Heart left ventricle (tissue), 16 donors: ENCODE measurements around the gene CDH13. TPM values are rescaled to one million over a fixed set of nuclear protein-coding genes. Genes with fewer than 3 reads are reported as not detected.

Source experiments
- ATAC-seq, 4 donors: fragments of 200-7000 bp; cut with Tn5 transposase; one replicate each; pipeline ENCODE4 v1.9.1; 2020 to 2022; ENCODE audit warnings: moderate library complexity in 4 of 4, mild to moderate bottlenecking in 3 of 4, moderate number of reproducible peaks in 1 of 4
- DNase-seq, 5 donors: peaks; one replicate each; pipeline ENCODE4 v3.0.0-alpha.2; 2020
- H3K27ac ChIP-seq, 12 donors: fragments of 200-600 bp; sonication (generic) in 4 of 12; one replicate each; pipeline versions ENCODE4 v1.5.0 to v1.8.0; 2016 to 2022; ENCODE audit warnings: mild to moderate bottlenecking in 2 of 12
- H3K27me3 ChIP-seq, 9 donors: fragments of 200-600 bp; sonication (generic) in 2 of 9; one replicate each; pipeline versions ENCODE4 v1.5.1 to v1.8.0; 2016 to 2022; ENCODE audit warnings: mild to moderate bottlenecking in 3 of 9
- H3K36me3 ChIP-seq, 9 donors: fragments of 200-600 bp; sonication (generic) in 2 of 9; one replicate each; pipeline versions ENCODE4 v1.5.0 to v1.8.0; 2018 to 2022; ENCODE audit warnings: mild to moderate bottlenecking in 2 of 9
- H3K4me1 ChIP-seq, 12 donors: fragments of 200-600 bp; sonication (generic) in 4 of 12; one replicate each; pipeline versions ENCODE4 v1.5.0 to v1.8.0; 2016 to 2022; ENCODE audit warnings: mild to moderate bottlenecking in 3 of 12
- H3K4me3 ChIP-seq, 12 donors: fragments of 200-600 bp; sonication (generic) in 4 of 12; one replicate each; pipeline versions ENCODE4 v1.5.0 to v1.8.0; 2017 to 2022; ENCODE audit warnings: mild to moderate bottlenecking in 9 of 12, moderate library complexity in 4 of 12
- H3K9me3 ChIP-seq, 12 donors: fragments of 200-600 bp; sonication (generic) in 4 of 12; one replicate each; pipeline versions ENCODE4 v1.5.0 to v1.8.0; 2016 to 2022; ENCODE audit warnings: mild to moderate bottlenecking in 1 of 12
- CTCF ChIP-seq, 12 donors: fragments of 200-600 bp; sonication (generic) in 4 of 12; IDR thresholded peaks; one replicate each; pipeline versions ENCODE4 v1.5.0 to v1.8.0; 2018 to 2022; ENCODE audit warnings: antibody characterized with exemption in 12 of 12, mild to moderate bottlenecking in 5 of 12
- POLR2A ChIP-seq, 2 donors: fragments of 450-650 bp; IDR thresholded peaks; one replicate each; pipeline ENCODE4 v1.6.1; 2017; ENCODE audit warnings: antibody characterized with exemption in 2 of 2, mild to moderate bottlenecking in 2 of 2, moderate library complexity in 2 of 2
- WGBS, 4 donors: extraction: QIAGEN DNeasy Blood & Tissue Kit in 2 of 4; methylation state at CpG; one replicate each; pipeline versions ENCODE4 v1.1.5 to v1.1.7; 2013 to 2018; 5-methylcytosine and 5-hydroxymethylcytosine counted together
- intact Hi-C, 10 donors: fragments of 100-400 bp; cut with DNase I; formaldehyde crosslinking; loops; one replicate each; pipeline versions ENCODE4 v1.11.1 to v1.14.2; 2022
- polyA plus RNA-seq, 2 donors: library from polyadenylated mRNA; stranded (reverse); fragments of 200-250 nt; gene quantifications; one replicate each; pipeline ENCODE4 v1.2.3, GENCODE V29; 2013
- total RNA-seq, 9 donors: library from RNA; depleted of rRNA in 2 of 9; stranded (reverse); fragments of >200 nt in 2 of 9; fragmentation: NEBNext Ultra II Directional in 3 of 9; extraction: Animal tissue kit (Norgen Biotek cat#: 25700) in 3 of 9; gene quantifications; one replicate each; pipeline versions ENCODE4 v1.1.0 to v1.2.4, GENCODE V29; 2016 to 2023
- donor health status: ischemic (EF 13 %, LVEDD 7.1; RV severe dilation, severe dysfunction).
- donor health status: healthy with polysubstance abuse.
- donor health status: DM: no; HTN: yes; CAD: no.
- donor health status: DM: no; HTN: no; CAD: no.
- donor health status: ischemic (EF 25% LVEDD 6.9; RV normal size, moderate dysfunction).
- donor health status: ischemic (EF 25% LVEDD 5.7; RV mildly dilated, moderate dysfunction).
- donor health status: healthy.
- donor health status: DM: yes; HTN: yes; CAD: no.
- donor health status: ischemic (EF 35%, LVEDD 5.7; RV mildly dilated, moderate dysfunction).
- donor health status: nonischemic (EF 11% LVEDD 7.7; RV severe dilation, severe dysfunction).
- donor health status: DM: yes; HTN: yes; CAD: no.
- donor health status: PGD.
- donor health status: ischemic (EF 29% LVEDD 5.4; RV normal size, mild dysfunction).
- donor health status: nonischemic (EF 23%, LVEDD 6.1; RV moderate dilation, normal function).

Gene CDH13
- total and polyA plus RNA-seq, 11 donors, result 15.0 to 172 (median 137) TPM

DNA sequence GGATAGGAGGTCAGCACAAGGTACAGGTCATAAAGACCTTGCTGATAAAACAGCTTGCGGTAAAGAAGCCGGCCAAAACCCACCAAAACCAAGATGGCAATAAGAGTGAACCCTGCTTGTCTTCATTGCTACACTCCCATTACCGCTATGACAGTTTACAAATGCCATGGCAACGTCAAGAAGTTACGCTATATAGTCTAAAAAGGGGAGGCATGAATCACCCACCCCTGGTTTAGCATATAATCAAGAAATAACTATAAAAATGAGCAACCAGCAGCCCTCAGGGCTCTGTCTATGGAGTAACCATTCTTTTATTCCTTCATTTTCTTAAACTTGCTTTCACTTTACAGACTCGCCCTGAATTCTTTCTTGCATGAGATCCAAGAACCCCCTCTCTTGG, 1180.0 kb downstream of the CDH13 start:
- 92 to 94% (median 93%) methylated on average over 6 of the region's 6 CpGs for WGBS, 4 donors
- Histone ChIP-seq H3K9me3 (no peaks in the 10 kb centered on the region), H3K27ac (peak overlapping the region in 2 of 12 donors; percentile 27 to 91), H3K36me3 (peaks cover 0 to 26% (median 15%) of the 10 kb centered on the region in 9 donors), H3K27me3 (no peaks in the 10 kb centered on the region), H3K4me1 (peaks cover 3 to 74% (median 30%) of the 10 kb centered on the region in 12 donors), H3K4me3 (no peak overlapping the region)
- ATAC-seq (no peak), DNase-seq (no peak)
- TF ChIP-seq POLR2A (IDR thresholded peaks at IDR 0.05), result no peak
- TF ChIP-seq CTCF (IDR thresholded peaks at IDR 0.05), result no peak
- intact Hi-C loops, result no loop called here

GRCh38 chr16:83807327-83807709, 1180.5 kb downstream of the CDH13 start:
- peaks cover 0 to 32% (median 21%) of the 10 kb centered on the region in 9 donors for H3K36me3 ChIP-seq
- DNase-seq (peak in 1 of 5 donors; percentile 35), ATAC-seq (peak in 2 of 4 donors; percentile 14 to 16)
- no peaks in the 10 kb centered on the region for H3K27me3 ChIP-seq
- H3K4me3 ChIP-seq, result peak overlapping the region in 9 of 12 donors; percentile 65 to 98 (median 84)
- H3K9me3 ChIP-seq, result no peaks in the 10 kb centered on the region
- H3K4me1 ChIP-seq, result peaks cover 3 to 68% (median 29%) of the 10 kb centered on the region in 12 donors
- intact Hi-C loops, result no loop called here
- TF ChIP-seq POLR2A (IDR thresholded peaks at IDR 0.05), result no peak
- TF ChIP-seq CTCF (IDR thresholded peaks at IDR 0.05), result no peak
- WGBS, 4 donors, result 84 to 89% (median 87%) methylated on average over 7 to 8 of the region's 8 CpGs
- peak overlapping the region in 11 of 12 donors; percentile 34 to 91 (median 81) for H3K27ac ChIP-seq

GRCh38 chr16:83807710-83808572, 1181.2 kb downstream of the CDH13 start, which contains the start of gene HSBP1:
Gene HSBP1 (plus strand): TSS chr16:83807978. CDS start chr16:83808077, 99 bp downstream.
- TF ChIP-seq POLR2A (IDR thresholded peaks at IDR 0.05) (peak in 1 of 2 donors; percentile 77), CTCF (IDR thresholded peaks at IDR 0.05) (peak in 3 of 12 donors; percentile 10 to 20 (median 18))
- Histone ChIP-seq H3K27ac (peak within 1 kb of the TSS; percentile 29 to 91 (median 80)), H3K9me3 (no peaks in the 10 kb centered on the region), H3K36me3 (peaks cover 0 to 38% (median 27%) of the 10 kb centered on the region in 9 donors), H3K4me3 (peak within 1 kb of the TSS; percentile 65 to 98 (median 84)), H3K27me3 (no peaks in the 10 kb centered on the region), H3K4me1 (peaks cover 3 to 62% (median 27%) of the 10 kb centered on the region in 12 donors)
- peak; percentile 96 to 99 (median 98) for ATAC-seq
- DNase-seq, result peak; percentile 95 to 98 (median 97)
- intact Hi-C loops, result no loop called here
- WGBS, 4 donors, result 1 to 2% (median 2%) methylated on average over 51 to 76 of the region's 76 CpGs

- peak overlapping the region in 10 of 12 donors; percentile 61 to 91 (median 81) for H3K27ac ChIP-seq
- 13 to 20% (median 18%) methylated on average over 11 of the region's 11 CpGs for WGBS, 4 donors
- ATAC-seq, result no peak
- H3K9me3 ChIP-seq, result no peaks in the 10 kb centered on the region
- TF ChIP-seq CTCF (IDR thresholded peaks at IDR 0.05) (no peak), POLR2A (IDR thresholded peaks at IDR 0.05) (no peak)
- peaks cover 3 to 59% (median 27%) of the 10 kb centered on the region in 12 donors for H3K4me1 ChIP-seq
- peaks cover 0 to 41% (median 32%) of the 10 kb centered on the region in 9 donors for H3K36me3 ChIP-seq
- DNase-seq, result no peak
- peak overlapping the region; percentile 65 to 98 (median 84) for H3K4me3 ChIP-seq
- H3K27me3 ChIP-seq, result no peaks in the 10 kb centered on the region
- intact Hi-C loops, result no loop called here
These were observed 1181.8 kb downstream of the CDH13 start for GRCh38 chr16:83808573-83809014.
